GM12875 (cell line): Measurements from ENCODE around the gene TH.

Experiments used
- H3K4me3 ChIP-seq: one replicate; pipeline ENCODE4 v1.5.1; 2011; ENCODE audit warnings: low read depth, low read length, control low read depth
- CTCF ChIP-seq: IDR thresholded peaks from 2 replicates; pipeline ENCODE4 v1.5.1; 2011; ENCODE audit warnings: low read depth, mild to moderate bottlenecking, control low read depth, inconsistent platforms, low read length, moderate library complexity, borderline replicate concordance; ENCODE audit not compliant: insufficient read depth

Gene TH

GRCh38 chr11:2174361-2174760 lies 2.7 kb upstream of the TH start:
- TF ChIP-seq CTCF = no peak
- H3K4me3 ChIP-seq = no peak overlapping the region

- TF ChIP-seq CTCF = no peak
- no peak overlapping the region for H3K4me3 ChIP-seq
These were observed 2.1 kb upstream of the TH start for GRCh38 chr11:2173761-2174160.

GRCh38 chr11:2173150-2173693 lies 1.6 kb upstream of the TH start:
- H3K4me3 ChIP-seq = no peak overlapping the region
- TF ChIP-seq CTCF = peak; percentile 34; the same call in 1 of the 2 replicates

GRCh38 chr11:2172676-2173075 lies 1.1 kb upstream of the TH start:
- no peak for TF ChIP-seq CTCF
- H3K4me3 ChIP-seq = no peak overlapping the region

- no peak for TF ChIP-seq CTCF
- H3K4me3 ChIP-seq = no peak overlapping the region
These were observed 1.7 kb downstream of the TH start for GRCh38 chr11:2169626-2170570.

GRCh38 chr11:2169005-2169378 lies 2.6 kb downstream of the TH start:
- H3K4me3 ChIP-seq = no peak overlapping the region
- TF ChIP-seq CTCF = no peak
